OCI-LY3 (cell line): ENCODE results near the gene RGS9.
"Not testable (repeated sequence)": the region's sequence is repeated elsewhere in the genome, so short reads cannot be mapped to it uniquely, and the experiment has no call there.

ENCODE experiments used
- CTCF ChIP-seq: fragments of 200-600, 300-600 bp; sonication (generic); IDR thresholded peaks from 2 replicates; pipeline ENCODE4 v1.5.1; 2014; ENCODE audit warnings: antibody characterized with exemption, low read length, low read depth
- EZH2phosphoT487 ChIP-seq: fragments of 200-600 bp; shearing (Covaris generic); IDR thresholded peaks from 2 replicates; pipeline ENCODE4 v1.6.1; 2018; ENCODE audit warnings: antibody characterized with exemption, mixed run types, low read depth

GRCh38 chr17:65096382-65096781 is 40.8 kb upstream of the RGS9 start:
- TF ChIP-seq CTCF, EZH2phosphoT487: not testable (repeated sequence)
